Heart left ventricle (tissue), 13 donors: Measurements from ENCODE around the gene BMPR1A.

Experiments used
- POLR2A ChIP-seq, 2 donors: fragments of 450-650 bp; IDR thresholded peaks; one replicate each; pipeline ENCODE4 v1.6.1; 2017; ENCODE audit warnings: antibody characterized with exemption in 2 of 2, mild to moderate bottlenecking in 2 of 2, moderate library complexity in 2 of 2
- TF ChIP-seq, protein P1 (sequence below), 12 donors: fragments of 200-600 bp; sonication (generic) in 4 of 12; IDR thresholded peaks; one replicate each; pipeline versions ENCODE4 v1.5.0 to v1.8.0; 2018 to 2022; ENCODE audit warnings: antibody characterized with exemption in 12 of 12, mild to moderate bottlenecking in 5 of 12
- donor health status: ischemic (EF 13 %, LVEDD 7.1; RV severe dilation, severe dysfunction).
- donor health status: DM: no; HTN: yes; CAD: no.
- donor health status: DM: no; HTN: no; CAD: no.
- donor health status: ischemic (EF 25% LVEDD 6.9; RV normal size, moderate dysfunction).
- donor health status: ischemic (EF 25% LVEDD 5.7; RV mildly dilated, moderate dysfunction).
- donor health status: ischemic (EF 35%, LVEDD 5.7; RV mildly dilated, moderate dysfunction).
- donor health status: nonischemic (EF 11% LVEDD 7.7; RV severe dilation, severe dysfunction).
- donor health status: DM: yes; HTN: yes; CAD: no.
- donor health status: PGD.
- donor health status: ischemic (EF 29% LVEDD 5.4; RV normal size, mild dysfunction).
- donor health status: nonischemic (EF 23%, LVEDD 6.1; RV moderate dilation, normal function).

DNA sequence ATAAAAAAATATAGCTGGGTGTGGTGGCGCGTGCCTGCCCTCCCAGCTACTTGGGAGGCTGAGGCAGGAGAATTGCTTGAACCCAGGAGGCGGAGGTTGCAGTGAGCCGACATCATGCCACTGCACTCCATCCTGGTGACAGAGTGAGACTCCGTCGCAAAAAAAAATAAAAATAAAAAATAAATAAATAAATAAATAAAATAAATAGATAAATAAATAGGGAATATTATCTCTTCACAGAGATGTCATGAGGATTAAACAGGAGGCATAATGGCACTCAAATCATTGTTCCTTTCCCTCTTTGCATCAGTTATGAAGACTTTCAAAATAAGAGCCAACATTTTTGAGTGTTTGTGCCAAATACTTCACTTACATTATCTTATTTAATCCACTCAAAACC lies 32.0 kb upstream of the BMPR1A start:
- TF ChIP-seq, protein P1, sequence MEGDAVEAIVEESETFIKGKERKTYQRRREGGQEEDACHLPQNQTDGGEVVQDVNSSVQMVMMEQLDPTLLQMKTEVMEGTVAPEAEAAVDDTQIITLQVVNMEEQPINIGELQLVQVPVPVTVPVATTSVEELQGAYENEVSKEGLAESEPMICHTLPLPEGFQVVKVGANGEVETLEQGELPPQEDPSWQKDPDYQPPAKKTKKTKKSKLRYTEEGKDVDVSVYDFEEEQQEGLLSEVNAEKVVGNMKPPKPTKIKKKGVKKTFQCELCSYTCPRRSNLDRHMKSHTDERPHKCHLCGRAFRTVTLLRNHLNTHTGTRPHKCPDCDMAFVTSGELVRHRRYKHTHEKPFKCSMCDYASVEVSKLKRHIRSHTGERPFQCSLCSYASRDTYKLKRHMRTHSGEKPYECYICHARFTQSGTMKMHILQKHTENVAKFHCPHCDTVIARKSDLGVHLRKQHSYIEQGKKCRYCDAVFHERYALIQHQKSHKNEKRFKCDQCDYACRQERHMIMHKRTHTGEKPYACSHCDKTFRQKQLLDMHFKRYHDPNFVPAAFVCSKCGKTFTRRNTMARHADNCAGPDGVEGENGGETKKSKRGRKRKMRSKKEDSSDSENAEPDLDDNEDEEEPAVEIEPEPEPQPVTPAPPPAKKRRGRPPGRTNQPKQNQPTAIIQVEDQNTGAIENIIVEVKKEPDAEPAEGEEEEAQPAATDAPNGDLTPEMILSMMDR (IDR thresholded peaks at IDR 0.05), result no peak
- no peak for TF ChIP-seq POLR2A (IDR thresholded peaks at IDR 0.05)
